HepG2 (cell line): ENCODE measurements around the gene MRPL38. TPM values are rescaled to one million over a fixed set of nuclear protein-coding genes. Genes with fewer than 3 reads are reported as not detected.
A peak's percentile ranks its signal among the peaks of the same experiment; 100 is the strongest.

ENCODE experiments used
- CENPX ChIP-seq: sonication (generic); formaldehyde crosslinking; IDR thresholded peaks from 2 replicates; pipeline ENCODE4 v1.9.0; 2021; ENCODE audit warnings: mild to moderate bottlenecking, missing genetic modification reagents, moderate library complexity
- HINFP ChIP-seq: sonication (generic); formaldehyde crosslinking; IDR thresholded peaks from 2 replicates; pipeline ENCODE4 v1.4.0; 2020; ENCODE audit warnings: low read depth, mild to moderate bottlenecking, missing genetic modification reagents
- KDM2A ChIP-seq: sonication (generic); formaldehyde crosslinking; IDR thresholded peaks from 2 replicates; pipeline ENCODE4 v1.4.0; 2020; ENCODE audit warnings: low read depth, missing genetic modification reagents, borderline replicate concordance
- SETDB1 ChIP-seq: sonication (generic); formaldehyde crosslinking; IDR thresholded peaks from 2 replicates; pipeline ENCODE4 v1.5.1; 2020; ENCODE audit warnings: missing genetic modification reagents, mild to moderate bottlenecking, borderline replicate concordance
- TIGD3 ChIP-seq: sonication (generic); formaldehyde crosslinking; IDR thresholded peaks from 2 replicates; pipeline ENCODE4 v1.5.1; 2020; ENCODE audit warnings: mild to moderate bottlenecking, missing genetic modification reagents, borderline replicate concordance
- UBTF ChIP-seq: sonication (generic); formaldehyde crosslinking; IDR thresholded peaks from 2 replicates; pipeline ENCODE4 v1.4.0; 2020; ENCODE audit warnings: mild to moderate bottlenecking, missing genetic modification reagents
- ZKSCAN1 ChIP-seq: fragments of 150-350 bp; IDR thresholded peaks from 2 replicates; pipeline ENCODE4 v1.6.1; 2014; ENCODE audit warnings: low read length
- ZNF672 ChIP-seq: sonication (generic); formaldehyde crosslinking; IDR thresholded peaks from 2 replicates; pipeline ENCODE4 v1.8.1; 2022; ENCODE audit warnings: missing genetic modification reagents
- polyA plus RNA-seq, 8 experiments: library from polyadenylated mRNA; depleted of rRNA in 3 of 8; stranded (reverse) in 7 of 8; unstranded in 1 of 8; fragments of >200 nt; fragmentation: Illumina TruSeq in 4 of 8; extraction: Trizol in 4 of 8; gene quantifications; 2 replicates each; pipeline versions ENCODE4 v1.2.1 to v1.2.3, GENCODE V29; 2011 to 2016; ENCODE audit warnings: low read depth in 4 of 8, missing spikeins in 1 of 8, mixed read lengths in 1 of 8; ENCODE audit not compliant: insufficient read depth in 1 of 8
- total RNA-seq, 5 experiments: library from RNA; depleted of rRNA; stranded (reverse); fragments of >200 nt; fragmentation: Illumina TruSeq; extraction: Trizol; gene quantifications; 2 replicates each; pipeline ENCODE4 v1.2.3, GENCODE V29; 2016; ENCODE audit warnings: low read depth in 1 of 5
- TF ChIP-seq, protein P1 (sequence below): sonication (generic); formaldehyde crosslinking; IDR thresholded peaks from 2 replicates; pipeline ENCODE4 v1.5.1; 2020; ENCODE audit warnings: mild to moderate bottlenecking, missing genetic modification reagents, borderline replicate concordance
- TF ChIP-seq, protein P2 (sequence below): sonication (generic); formaldehyde crosslinking; IDR thresholded peaks from 2 replicates; pipeline ENCODE4 v1.4.0; 2020; ENCODE audit warnings: missing genetic modification reagents

MRPL38 gene
- total and polyA plus RNA-seq, 2 of the 13 experiments (the other 11 are each of a cell fraction or from before 2014, with no cell fraction given) = 83.7 to 125 TPM

DNA sequence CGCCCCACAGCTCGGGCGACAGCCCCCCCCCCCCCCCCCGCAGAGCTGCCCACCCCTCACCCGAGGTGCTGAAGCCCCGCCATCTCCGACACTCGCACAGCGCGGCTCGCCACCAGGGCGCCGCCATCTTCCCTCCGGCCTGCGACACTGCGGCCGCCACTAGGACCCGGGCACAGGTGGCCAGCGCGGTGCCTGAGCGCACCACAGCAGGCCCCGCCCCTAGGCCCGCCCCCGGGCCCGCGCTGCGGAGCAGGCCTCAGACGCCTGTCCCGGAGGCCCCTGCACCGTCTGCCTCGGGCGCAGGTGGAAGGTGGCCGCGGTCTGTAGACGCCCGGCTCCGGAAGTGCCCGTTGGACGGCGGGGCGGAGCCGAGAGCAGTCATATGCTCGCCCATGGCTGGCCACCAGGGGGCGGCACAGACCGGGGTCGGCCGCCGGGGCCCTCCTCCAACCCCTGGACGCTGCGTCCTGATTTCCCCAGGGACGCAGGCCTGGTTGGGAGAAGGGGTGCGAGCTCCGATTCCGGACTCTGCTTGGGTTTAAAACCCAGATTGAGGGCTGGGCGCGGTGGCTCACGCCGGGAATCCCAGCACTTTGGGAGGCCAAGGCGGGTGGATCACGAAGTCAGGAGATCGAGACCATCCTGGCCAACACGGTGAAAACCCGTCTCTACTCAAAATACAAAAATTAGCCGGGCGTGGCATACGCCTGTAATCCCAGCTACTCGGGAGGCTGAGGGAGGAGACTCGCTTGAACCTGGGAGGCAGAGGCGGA, at the start of gene MRPL38 (continued):
- TF ChIP-seq, protein P1, sequence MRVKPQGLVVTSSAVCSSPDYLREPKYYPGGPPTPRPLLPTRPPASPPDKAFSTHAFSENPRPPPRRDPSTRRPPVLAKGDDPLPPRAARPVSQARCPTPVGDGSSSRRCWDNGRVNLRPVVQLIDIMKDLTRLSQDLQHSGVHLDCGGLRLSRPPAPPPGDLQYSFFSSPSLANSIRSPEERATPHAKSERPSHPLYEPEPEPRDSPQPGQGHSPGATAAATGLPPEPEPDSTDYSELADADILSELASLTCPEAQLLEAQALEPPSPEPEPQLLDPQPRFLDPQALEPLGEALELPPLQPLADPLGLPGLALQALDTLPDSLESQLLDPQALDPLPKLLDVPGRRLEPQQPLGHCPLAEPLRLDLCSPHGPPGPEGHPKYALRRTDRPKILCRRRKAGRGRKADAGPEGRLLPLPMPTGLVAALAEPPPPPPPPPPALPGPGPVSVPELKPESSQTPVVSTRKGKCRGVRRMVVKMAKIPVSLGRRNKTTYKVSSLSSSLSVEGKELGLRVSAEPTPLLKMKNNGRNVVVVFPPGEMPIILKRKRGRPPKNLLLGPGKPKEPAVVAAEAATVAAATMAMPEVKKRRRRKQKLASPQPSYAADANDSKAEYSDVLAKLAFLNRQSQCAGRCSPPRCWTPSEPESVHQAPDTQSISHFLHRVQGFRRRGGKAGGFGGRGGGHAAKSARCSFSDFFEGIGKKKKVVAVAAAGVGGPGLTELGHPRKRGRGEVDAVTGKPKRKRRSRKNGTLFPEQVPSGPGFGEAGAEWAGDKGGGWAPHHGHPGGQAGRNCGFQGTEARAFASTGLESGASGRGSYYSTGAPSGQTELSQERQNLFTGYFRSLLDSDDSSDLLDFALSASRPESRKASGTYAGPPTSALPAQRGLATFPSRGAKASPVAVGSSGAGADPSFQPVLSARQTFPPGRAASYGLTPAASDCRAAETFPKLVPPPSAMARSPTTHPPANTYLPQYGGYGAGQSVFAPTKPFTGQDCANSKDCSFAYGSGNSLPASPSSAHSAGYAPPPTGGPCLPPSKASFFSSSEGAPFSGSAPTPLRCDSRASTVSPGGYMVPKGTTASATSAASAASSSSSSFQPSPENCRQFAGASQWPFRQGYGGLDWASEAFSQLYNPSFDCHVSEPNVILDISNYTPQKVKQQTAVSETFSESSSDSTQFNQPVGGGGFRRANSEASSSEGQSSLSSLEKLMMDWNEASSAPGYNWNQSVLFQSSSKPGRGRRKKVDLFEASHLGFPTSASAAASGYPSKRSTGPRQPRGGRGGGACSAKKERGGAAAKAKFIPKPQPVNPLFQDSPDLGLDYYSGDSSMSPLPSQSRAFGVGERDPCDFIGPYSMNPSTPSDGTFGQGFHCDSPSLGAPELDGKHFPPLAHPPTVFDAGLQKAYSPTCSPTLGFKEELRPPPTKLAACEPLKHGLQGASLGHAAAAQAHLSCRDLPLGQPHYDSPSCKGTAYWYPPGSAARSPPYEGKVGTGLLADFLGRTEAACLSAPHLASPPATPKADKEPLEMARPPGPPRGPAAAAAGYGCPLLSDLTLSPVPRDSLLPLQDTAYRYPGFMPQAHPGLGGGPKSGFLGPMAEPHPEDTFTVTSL (CRISPR knock-in tag) = no peak; the same call in 1 of the 2 replicates
- TF ChIP-seq HINFP (CRISPR knock-in tag) = peak; percentile 92
- peak; percentile 97 for TF ChIP-seq UBTF
- TF ChIP-seq CENPX (CRISPR knock-in tag) = no peak
- TF ChIP-seq ZNF672 = peak; percentile 77; the same call in 1 of the 2 replicates
- TF ChIP-seq SETDB1 = 0 out of 2 replicates have a peak, but pooled peaks have one; percentile 46
- TF ChIP-seq KDM2A (CRISPR knock-in tag) = peak; percentile 95
- TF ChIP-seq ZKSCAN1 = no peak
- TF ChIP-seq TIGD3 (CRISPR knock-in tag) = peak; percentile 78; the same call in 1 of the 2 replicates
- TF ChIP-seq, protein P2, sequence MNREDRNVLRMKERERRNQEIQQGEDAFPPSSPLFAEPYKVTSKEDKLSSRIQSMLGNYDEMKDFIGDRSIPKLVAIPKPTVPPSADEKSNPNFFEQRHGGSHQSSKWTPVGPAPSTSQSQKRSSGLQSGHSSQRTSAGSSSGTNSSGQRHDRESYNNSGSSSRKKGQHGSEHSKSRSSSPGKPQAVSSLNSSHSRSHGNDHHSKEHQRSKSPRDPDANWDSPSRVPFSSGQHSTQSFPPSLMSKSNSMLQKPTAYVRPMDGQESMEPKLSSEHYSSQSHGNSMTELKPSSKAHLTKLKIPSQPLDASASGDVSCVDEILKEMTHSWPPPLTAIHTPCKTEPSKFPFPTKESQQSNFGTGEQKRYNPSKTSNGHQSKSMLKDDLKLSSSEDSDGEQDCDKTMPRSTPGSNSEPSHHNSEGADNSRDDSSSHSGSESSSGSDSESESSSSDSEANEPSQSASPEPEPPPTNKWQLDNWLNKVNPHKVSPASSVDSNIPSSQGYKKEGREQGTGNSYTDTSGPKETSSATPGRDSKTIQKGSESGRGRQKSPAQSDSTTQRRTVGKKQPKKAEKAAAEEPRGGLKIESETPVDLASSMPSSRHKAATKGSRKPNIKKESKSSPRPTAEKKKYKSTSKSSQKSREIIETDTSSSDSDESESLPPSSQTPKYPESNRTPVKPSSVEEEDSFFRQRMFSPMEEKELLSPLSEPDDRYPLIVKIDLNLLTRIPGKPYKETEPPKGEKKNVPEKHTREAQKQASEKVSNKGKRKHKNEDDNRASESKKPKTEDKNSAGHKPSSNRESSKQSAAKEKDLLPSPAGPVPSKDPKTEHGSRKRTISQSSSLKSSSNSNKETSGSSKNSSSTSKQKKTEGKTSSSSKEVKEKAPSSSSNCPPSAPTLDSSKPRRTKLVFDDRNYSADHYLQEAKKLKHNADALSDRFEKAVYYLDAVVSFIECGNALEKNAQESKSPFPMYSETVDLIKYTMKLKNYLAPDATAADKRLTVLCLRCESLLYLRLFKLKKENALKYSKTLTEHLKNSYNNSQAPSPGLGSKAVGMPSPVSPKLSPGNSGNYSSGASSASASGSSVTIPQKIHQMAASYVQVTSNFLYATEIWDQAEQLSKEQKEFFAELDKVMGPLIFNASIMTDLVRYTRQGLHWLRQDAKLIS (CRISPR knock-in tag) = no peak
